Stimulated activated CD4-positive, alpha-beta T cell treated with anti-CD3 and anti-CD28 coated beads, Interleukin-12 subunit alpha, Interleukin-12 subunit beta, amount 100 ng/mL, for 24 hours (primary cell): ENCODE results near the gene SFRP2.

Source experiments
- DNase-seq, 2 experiments: peaks; one replicate each; pipeline ENCODE4 v3.0.0-alpha.2; 2020; ENCODE audit warnings: low read depth in 2 of 2

Gene SFRP2

GRCh38 chr4:153798420-153798819 lies 9.5 kb upstream of the SFRP2 start:
- no peak for DNase-seq

- DNase-seq, result no peak
Observed at GRCh38 chr4:153794006-153794405, 5.1 kb upstream of the SFRP2 start.

- DNase-seq, result no peak
Observed at GRCh38 chr4:153792618-153793247, 3.9 kb upstream of the SFRP2 start.

GRCh38 chr4:153791746-153792617 lies 3.1 kb upstream of the SFRP2 start:
- no peak for DNase-seq

GRCh38 chr4:153790962-153791551 lies 2.2 kb upstream of the SFRP2 start:
- DNase-seq, result no peak

- no peak for DNase-seq
Observed at GRCh38 chr4:153790500-153790865, 1.6 kb upstream of the SFRP2 start.

GRCh38 chr4:153789741-153790499 lies 1.0 kb upstream of the SFRP2 start:
- no peak for DNase-seq

DNA sequence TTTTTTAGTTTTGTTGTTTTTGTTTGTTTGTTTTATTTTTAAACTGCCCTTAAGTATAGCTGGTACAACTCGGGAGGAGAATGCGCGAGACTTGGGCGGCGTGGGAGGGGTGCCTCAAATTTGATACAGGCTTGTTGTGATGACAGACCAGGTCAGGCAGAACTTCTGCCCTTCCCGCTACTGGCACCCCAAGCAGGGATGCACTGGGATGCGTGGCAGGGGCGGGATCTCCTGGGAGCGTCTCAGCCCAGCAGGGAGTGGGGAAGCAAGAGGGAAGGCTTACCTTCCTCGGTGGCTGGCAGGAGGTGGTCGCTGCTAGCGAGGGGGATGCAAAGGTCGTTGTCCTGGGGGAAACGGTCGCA lies 851 bp downstream of the SFRP2 start:
- no peak for DNase-seq

GRCh38 chr4:153787575-153787974 lies 1.3 kb downstream of the SFRP2 start:
- no peak for DNase-seq

GRCh38 chr4:153787061-153787560 lies 1.8 kb downstream of the SFRP2 start:
- DNase-seq, result no peak

- no peak for DNase-seq
Observed at GRCh38 chr4:153785910-153786721, 2.8 kb downstream of the SFRP2 start.

GRCh38 chr4:153784166-153784699 lies 4.7 kb downstream of the SFRP2 start:
- DNase-seq, result no peak

- DNase-seq, result no peak
Observed at GRCh38 chr4:153782581-153782980, 6.3 kb downstream of the SFRP2 start.

GRCh38 chr4:153781717-153782416 lies 7.0 kb downstream of the SFRP2 start:
- no peak for DNase-seq

DNA sequence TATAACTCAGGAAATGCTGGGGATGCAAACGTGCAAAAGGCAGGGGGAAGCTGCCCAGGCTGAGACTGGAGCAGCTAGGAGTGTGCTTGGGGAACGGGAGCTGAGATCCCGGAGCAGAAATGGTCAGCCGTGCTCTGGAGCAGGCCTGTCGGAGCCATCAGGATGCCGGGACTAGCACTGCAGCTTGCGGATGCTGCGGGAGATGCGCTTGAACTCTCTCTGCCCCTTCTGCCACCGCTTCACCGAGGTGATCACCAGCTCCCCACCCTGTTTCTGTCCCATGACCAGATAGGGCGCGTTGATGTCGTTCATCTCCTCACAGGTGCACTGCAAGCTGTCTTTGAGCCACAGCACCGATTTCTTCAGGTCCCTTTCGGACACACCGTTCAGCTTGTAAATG lies 7.6 kb downstream of the SFRP2 start:
- no peak for DNase-seq

GRCh38 chr4:153780876-153781275 lies 8.0 kb downstream of the SFRP2 start:
- DNase-seq, result no peak

- DNase-seq, result no peak
Observed at GRCh38 chr4:153780221-153780620, 8.7 kb downstream of the SFRP2 start.

DNA sequence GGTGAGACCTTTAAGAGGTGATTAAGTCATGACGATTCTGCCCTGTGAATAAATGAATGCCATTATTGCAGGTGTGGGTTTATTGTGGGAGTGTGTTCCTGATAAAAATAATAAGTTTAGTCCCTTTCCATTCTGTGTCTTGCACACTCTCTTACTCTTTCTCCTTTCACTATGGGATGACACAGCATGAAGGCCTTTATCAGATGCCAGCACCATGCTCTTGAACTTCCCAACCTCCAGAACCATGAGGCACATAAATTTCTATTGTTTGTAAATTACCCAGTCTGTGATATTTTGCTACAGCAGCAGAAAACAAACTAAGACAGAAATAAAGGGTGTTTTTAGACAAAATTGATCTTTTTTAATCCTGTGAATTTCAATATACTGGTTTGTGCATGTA lies 10.5 kb downstream of the SFRP2 start:
- no peak for DNase-seq

DNA sequence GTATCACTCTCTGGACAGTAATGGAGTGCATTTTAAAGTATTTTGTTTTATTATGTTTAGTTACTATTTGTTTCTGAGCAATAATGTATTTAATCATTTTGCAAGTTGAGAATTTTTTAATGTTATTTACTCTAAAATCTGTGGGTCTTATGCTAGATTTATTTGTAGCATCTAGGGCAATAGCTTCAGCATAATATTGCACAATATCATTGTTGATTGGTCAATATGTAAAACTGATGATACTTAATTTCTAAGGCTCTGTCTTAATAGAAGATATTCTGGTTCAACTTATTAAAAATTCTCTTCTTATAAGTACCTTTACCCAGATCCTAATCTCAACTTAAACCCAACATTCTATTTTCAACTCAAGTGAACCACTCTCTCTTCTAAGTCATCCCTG lies 11.5 kb downstream of the SFRP2 start:
- no peak for DNase-seq

GRCh38 chr4:153776601-153777000 lies 12.3 kb downstream of the SFRP2 start:
- DNase-seq, result no peak
